ENCODE results near the gene SBK1.
A peak's percentile ranks its signal among the peaks of the same experiment; 100 is the strongest.
"Not testable (repeated sequence)": the region's sequence is repeated elsewhere in the genome, so short reads cannot be mapped to it uniquely, and the experiment has no call there.

Gene SBK1

DNA sequence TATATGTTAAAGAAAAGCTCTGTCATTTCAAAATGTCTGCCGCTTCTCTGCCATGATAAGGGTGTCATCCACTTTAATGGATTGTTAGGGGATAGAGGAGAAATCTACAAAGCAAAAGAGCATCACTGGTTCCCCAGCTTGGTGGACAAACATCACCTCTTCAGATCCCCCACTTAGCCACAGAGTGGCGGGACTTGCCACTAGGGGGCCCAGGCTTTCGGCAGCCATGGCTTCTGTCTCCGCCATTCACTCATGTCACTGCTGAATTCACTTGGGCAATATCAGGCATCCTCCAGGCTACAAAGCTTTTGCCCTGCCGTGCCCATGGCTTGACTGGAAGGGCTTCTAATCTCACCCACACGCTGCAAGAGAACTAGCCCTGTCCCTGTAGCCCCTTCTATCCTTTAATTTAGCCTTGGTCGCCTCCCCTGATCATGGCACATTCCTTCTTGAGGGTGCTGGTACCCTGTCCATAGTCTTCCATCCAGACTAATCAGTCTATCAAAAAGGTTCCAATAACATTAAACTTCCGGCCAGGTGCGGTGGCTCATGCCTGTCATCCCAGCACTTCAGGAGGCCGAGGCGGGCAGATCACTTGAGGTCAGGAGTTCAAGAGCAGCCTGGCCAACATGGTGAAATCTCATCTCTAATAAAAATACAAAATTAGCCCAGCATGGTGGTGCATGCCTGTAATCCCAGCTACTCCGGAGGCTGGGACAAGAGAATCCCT, 34.7 kb downstream of the SBK1 start:
- no peak overlapping the region for H3K27ac ChIP-seq
- no peak for DNase-seq (ENCODE audit: low read depth, low spot score)

DNA sequence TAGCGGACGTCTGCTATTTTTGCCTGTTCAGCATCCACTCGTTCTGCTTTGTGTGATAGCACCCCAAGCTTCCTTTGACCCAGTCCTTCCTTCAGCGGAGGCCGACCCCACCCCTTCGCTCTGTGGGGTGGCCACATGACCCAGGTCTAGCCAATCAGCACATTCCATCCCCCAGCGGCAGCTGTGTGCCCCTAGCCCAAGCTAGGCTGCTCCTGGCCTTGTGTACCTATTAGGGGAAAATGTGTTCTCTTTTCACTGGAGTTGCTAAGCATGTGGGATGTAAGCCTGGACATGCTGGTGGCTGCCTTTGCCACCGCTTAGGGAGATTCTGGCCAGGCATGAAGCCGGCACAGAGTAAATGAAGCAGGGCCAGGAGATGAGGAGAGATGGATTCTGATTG, 37.9 kb downstream of the SBK1 start:
- not testable (repeated sequence) for DNase-seq (ENCODE audit: low read depth, low spot score)

DNA sequence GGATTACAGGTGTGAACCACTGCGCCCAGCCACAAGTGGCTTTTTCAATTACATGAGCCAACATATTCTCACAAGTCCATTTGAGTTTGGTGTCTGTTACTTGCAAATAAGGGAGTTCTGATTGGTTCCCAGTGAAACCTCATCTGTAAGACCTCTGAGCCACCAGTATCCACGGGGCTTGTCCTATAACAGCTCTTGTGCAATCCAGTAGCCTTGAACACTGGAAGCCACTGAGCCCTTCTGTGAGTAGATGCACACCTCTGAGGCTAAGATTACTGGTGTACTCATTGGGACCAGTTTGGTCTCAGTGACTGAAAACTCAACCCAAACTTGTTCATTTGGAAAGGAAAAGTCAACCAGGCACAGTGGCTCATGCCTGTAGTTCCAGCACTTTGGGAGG, 38.7 kb downstream of the SBK1 start:
- not testable (repeated sequence) for DNase-seq (ENCODE audit: low read depth, low spot score); H3K27ac ChIP-seq

More for the DNA sequence above, 37.9 kb downstream of the SBK1 start:
- not testable (repeated sequence) for H3K27ac ChIP-seq

DNA sequence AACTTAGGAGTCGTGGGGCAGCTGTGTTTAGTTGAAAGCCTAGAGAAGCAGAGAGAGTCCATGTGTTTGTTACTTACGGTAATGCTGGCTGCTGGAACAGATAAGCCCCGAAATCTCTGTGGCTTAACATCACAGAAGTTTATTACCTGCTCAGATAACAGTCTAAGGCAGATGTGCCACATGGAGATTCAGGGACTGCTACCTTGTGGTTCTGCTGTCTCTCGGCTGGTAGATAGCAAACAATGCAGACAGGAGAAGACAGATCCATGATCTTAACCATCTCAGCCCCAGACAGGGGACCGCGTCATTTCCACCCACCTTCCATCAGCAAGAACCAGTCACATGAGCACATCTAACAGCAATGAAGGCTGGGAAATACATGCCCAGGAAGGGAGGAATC, 40.3 kb downstream of the SBK1 start:
- not testable (repeated sequence) for DNase-seq (ENCODE audit: low read depth, low spot score)

DNA sequence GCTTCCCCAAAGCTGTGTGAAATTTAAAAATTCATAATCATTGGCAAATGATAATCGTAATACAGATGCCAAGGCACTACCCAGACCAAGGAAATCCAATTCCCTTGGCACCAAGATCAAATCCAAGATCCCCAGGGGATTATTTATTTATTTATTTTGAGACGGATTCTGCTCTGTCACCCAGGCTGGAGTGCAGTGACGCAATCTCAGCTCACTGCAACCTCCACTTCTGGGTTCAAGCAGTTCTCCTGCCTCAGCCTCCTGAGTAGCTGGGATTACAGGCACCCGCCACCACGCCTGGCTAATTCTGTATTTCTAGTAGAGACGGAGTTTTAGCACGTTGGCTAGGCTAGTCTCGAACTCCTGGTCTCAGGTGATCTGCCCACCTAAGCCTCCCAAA, 43.4 kb downstream of the SBK1 start:
- DNase-seq (ENCODE audit: low read depth, low spot score); H3K27ac ChIP-seq: not testable (repeated sequence)

More for the DNA sequence above, 40.3 kb downstream of the SBK1 start:
- not testable (repeated sequence) for H3K27ac ChIP-seq

DNA sequence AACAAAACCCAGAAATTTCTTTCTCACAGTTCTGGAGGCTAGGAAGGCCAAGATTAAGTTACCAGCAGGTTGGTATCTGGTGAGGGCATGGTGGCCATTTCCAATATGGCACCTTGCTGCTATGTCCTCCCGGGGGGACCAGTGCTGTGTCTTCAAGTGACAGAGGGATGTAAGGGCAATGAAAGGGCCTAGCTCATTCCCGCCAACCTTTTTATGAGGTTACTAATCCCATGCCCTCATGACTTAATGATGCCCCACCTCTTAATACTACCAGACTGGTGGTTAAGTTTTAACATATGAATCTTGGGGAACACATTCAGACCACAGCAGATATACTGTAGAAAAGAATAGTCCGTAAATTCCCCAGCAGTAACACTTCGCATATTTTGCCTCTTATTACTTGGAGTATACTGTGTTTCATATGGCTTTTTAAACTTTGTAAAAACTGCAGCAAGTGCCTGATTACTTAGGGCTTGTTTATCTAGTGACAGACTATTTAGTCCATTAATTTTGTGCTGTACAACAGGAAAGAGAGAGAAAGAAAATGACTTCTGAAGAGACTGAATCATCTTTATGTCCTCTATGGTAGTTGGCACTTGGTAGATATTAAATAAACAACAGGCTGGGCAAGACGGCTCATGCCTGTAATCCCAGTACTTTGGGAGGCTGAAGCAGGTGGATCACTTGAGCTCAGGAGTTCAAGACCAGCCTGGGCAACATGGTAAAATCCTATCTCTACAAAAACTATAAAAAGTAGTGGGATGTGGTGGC, 44.8 kb downstream of the SBK1 start:
- DNase-seq (ENCODE audit: low read depth, low spot score), result peak; percentile 44
- H3K27ac ChIP-seq, result peak overlapping the region; percentile 29

DNA sequence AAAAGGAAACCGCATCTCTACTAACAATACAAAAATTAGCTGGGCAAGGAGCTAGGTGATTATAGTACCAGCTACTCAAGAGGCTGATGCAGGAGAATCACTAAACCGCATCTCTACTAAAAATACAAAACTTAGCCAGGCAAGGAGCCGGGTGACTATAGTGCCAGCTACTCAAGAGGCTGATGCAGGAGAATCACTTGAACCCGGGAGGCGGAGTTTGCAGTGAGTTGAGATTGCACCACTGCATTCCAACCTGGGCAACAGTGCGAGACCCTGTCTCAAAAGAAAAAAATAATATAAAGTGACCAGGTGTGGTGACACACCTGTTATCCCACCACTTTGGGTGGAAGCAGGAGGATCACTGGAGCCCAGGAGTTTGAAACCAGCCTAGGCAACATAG, 45.9 kb downstream of the SBK1 start:
- H3K27ac ChIP-seq; DNase-seq (ENCODE audit: low read depth, low spot score): not testable (repeated sequence)

DNA sequence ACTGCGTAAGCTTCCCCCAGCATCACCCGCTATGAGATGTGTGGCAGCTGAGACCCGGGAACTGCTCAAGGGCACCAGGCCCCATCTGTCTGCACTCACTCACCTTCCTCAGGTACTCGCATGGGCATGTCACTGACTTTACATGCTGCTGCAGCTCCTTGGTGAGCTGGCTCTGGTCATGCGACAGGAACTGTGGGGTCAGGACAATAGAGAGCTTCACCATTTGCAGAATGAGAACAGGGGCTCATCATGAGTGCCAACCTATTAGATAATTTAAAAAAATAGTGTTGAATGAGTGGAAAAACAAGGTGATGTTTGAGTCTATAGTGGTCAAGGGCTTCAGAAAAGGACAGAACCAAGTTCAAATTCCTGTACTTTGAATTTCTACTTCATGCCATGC, 70.3 kb downstream of the SBK1 start:
- H3K27ac ChIP-seq, result peak overlapping the region; percentile 40
- peak; percentile 27 for DNase-seq (ENCODE audit: low read depth, low spot score)

DNA sequence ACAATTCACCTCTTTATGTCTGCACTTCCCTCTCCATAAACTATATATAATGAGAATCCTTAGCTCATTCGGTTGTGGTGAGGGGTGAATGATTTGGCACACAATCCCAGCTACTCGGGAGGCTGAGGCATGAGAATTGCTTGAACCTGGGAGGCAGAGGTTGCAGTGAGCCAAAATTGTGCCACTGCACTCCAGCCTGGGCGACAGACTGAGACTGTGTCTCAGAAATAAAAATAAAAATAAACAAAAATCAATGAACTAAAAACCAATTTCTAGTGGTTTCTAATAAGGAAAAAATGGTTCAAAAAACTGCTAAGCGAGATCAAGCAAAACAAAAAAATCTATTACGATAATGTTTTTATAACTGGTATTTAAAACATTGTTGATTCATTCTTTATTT, 71.1 kb downstream of the SBK1 start, which contains the start of gene NPIPB6:
Gene NPIPB6, minus strand, starts transcription at position 101 of the 400 bp plus-strand sequence. CDS start 686 bp downstream, outside the sequence.
- H3K27ac ChIP-seq, result peak within 1 kb of the TSS; percentile 40
- not testable (repeated sequence) for DNase-seq (ENCODE audit: low read depth, low spot score)

DNA sequence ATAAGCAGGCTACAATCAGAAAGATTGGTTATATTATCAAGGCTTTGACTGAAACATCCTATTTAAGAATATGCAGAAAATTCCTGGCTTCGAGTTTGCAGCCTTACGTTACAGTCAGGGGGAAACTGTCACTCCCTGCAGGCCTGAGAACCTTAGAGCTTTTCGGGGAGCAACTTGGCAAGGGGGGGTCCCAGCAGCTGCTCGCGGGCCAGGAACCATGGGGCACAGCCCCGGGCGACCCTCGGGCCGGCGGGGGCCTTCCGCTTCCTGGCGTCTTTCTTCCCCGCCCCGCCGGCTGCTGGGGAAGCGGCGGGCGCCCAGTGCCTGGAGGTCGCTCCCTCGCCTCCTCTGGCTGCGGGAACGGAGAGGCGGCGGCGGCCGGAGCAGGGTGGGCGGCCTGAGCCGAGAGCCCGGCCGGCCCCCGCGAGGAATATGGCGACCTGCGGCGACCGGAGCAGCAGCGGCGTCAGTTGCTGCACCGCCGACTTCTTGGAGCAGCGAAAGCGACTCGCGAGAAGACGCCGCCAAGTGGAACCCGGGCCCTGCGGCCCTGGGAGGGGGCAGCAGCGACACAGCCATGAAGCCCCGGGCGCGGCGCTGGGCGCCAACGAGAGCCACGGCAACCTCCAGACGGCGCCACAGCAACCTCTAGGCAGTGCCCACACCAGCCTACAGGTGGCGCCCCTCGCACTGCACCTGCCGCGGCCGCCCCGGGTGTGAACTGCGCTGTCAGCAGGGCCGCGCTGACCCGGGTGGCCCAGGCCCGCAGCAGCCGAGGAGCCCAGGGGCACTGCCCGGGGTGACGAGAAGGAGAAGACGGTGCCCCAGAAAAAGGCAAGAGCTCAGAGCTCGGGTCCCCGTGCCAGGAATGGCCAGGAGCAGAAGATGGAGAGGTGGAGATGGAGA, 72.2 kb downstream of the SBK1 start:
- H3K27ac ChIP-seq; DNase-seq (ENCODE audit: low read depth, low spot score): not testable (repeated sequence)

DNA sequence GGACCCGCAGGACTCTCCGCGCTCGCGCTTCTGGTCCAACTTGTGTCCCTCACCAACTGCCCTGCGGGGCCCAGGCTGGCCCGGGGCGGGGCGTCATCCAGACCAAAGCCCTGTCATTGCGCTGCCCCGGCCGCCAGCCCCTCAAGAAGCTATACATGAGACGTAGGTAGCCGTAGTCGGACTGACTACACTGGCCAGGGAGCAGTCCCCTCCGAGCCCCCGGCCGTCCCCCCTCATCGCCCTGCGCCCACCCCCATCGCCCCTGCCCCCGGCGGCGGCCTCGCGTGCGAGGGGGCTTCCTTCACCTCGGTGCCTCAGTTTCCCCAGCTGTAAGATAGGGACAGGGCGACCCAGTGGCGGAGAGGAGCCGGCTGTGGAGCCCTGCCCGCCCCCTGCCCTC, 75.6 kb downstream of the SBK1 start:
- DNase-seq (ENCODE audit: low read depth, low spot score); H3K27ac ChIP-seq: not testable (repeated sequence)
